PFSK-1 (cell line): Measurements from ENCODE around the gene RAD54L.

Experiments used
- POLR2AphosphoS5 ChIP-seq: IDR thresholded peaks from 2 replicates; pipeline ENCODE4 v1.6.1; 2012; ENCODE audit warnings: low read depth, mild to moderate bottlenecking, control low read depth, low read length, moderate library complexity
- TAF1 ChIP-seq: IDR thresholded peaks from 2 replicates; pipeline ENCODE4 v1.6.1; 2012; ENCODE audit warnings: low read length, control low read depth, borderline replicate concordance; ENCODE audit not compliant: insufficient read depth

DNA sequence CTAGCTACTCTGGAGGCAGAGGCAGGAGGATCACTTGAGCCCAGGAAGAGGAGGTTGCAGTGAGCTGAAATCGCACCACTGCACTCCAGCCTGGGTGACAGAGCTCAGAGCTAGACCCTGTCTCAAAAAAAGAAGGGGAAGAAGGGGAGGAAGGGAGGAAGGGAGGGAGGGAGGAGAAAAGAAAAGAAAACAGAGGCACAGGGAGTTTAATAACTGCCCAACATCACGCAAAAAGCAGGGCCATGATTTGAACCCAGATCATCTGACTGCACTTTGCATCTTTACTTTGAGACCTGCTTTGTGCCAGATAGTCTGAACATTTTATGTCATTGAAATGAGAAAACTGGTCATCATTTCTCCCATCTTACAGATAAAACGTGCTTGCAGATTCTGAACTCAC lies 42.4 kb upstream of the RAD54L start:
- TF ChIP-seq POLR2AphosphoS5 (no peak), TAF1 (no peak)
